Neural cell (in vitro differentiated cells): ENCODE data around the gene CDH20. TPM values are rescaled to one million over a fixed set of nuclear protein-coding genes. Genes with fewer than 3 reads are reported as not detected.

ENCODE experiments used
- H2AFZ ChIP-seq: fragments of 200-600, 300-800 bp; sonication (generic), shearing (Covaris generic); 2 replicates; pipeline ENCODE4 v1.6.0; 2014; ENCODE audit warnings: low read depth, mild to moderate bottlenecking, antibody characterized with exemption, low read length, moderate library complexity
- H3F3A ChIP-seq: fragments of 200-600 bp; shearing (Covaris generic); 2 replicates; pipeline ENCODE4 v1.6.1; 2016; ENCODE audit warnings: mild to moderate bottlenecking, moderate library complexity, mixed read lengths, antibody characterized with exemption, low read length; ENCODE audit not compliant: insufficient read depth, poor library complexity, severe bottlenecking
- H3K27ac ChIP-seq: fragments of 200-600, 300-800 bp; sonication (generic), shearing (Covaris generic); 2 replicates; pipeline ENCODE4 v1.5.1; 2014; ENCODE audit warnings: mild to moderate bottlenecking, low read length, moderate library complexity
- H3K27me3 ChIP-seq: fragments of 300-800, 200-600 bp; sonication (generic), shearing (Covaris generic); 2 replicates; pipeline ENCODE4 v1.6.0; 2014; ENCODE audit warnings: mild to moderate bottlenecking, low read depth, low read length, moderate library complexity; ENCODE audit not compliant: insufficient read depth
- H3K36me3 ChIP-seq: fragments of 300-800, 200-600 bp; sonication (generic), shearing (Covaris generic); 2 replicates; pipeline ENCODE4 v1.5.1; 2014; ENCODE audit warnings: mild to moderate bottlenecking, antibody characterized with exemption, low read length, moderate library complexity; ENCODE audit not compliant: insufficient read depth
- H3K4me2 ChIP-seq: fragments of 300-800, 200-600 bp; sonication (generic), shearing (Covaris generic); 2 replicates; pipeline ENCODE4 v1.6.0; 2014; ENCODE audit warnings: mild to moderate bottlenecking, low read length
- H3K4me3 ChIP-seq: fragments of 300-800, 200-600 bp; sonication (generic), shearing (Covaris generic); 2 replicates; pipeline ENCODE4 v1.5.1; 2014; ENCODE audit warnings: mild to moderate bottlenecking, low read length, moderate library complexity
- H3K79me2 ChIP-seq: fragments of 200-600 bp; shearing (Covaris generic); replicated peaks from 2 replicates; pipeline ENCODE4 v1.6.0; 2014; ENCODE audit warnings: mild to moderate bottlenecking, low read length, moderate library complexity; ENCODE audit not compliant: insufficient read depth
- H3K9ac ChIP-seq: fragments of 300-800, 200-600 bp; sonication (generic), shearing (Covaris generic); 2 replicates; pipeline ENCODE4 v1.6.1; 2016; ENCODE audit warnings: mild to moderate bottlenecking, low read length, mixed read lengths
- H3K9me2 ChIP-seq: fragments of 200-600 bp; shearing (Covaris generic); 2 replicates; pipeline ENCODE4 v1.6.1; 2016; ENCODE audit warnings: mild to moderate bottlenecking, low read length, mixed read lengths; ENCODE audit not compliant: insufficient read depth
- H3K9me3 ChIP-seq: fragments of 200-600, 300-800 bp; sonication (generic), shearing (Covaris generic); 2 replicates; pipeline ENCODE4 v1.6.1; 2016; ENCODE audit warnings: mild to moderate bottlenecking, mixed run types, low read length, moderate library complexity, mixed read lengths
- H4K20me1 ChIP-seq: fragments of 200-600 bp; shearing (Covaris generic); 2 replicates; pipeline ENCODE4 v1.6.1; 2016; ENCODE audit warnings: mild to moderate bottlenecking, mixed run types; ENCODE audit not compliant: insufficient read depth
- CTCF ChIP-seq: fragments of 450-650 bp; IDR thresholded peaks from 2 replicates; pipeline ENCODE4 v1.5.1; 2014; ENCODE audit warnings: antibody characterized with exemption, mild to moderate bottlenecking, moderate library complexity; ENCODE audit not compliant: poor library complexity, severe bottlenecking
- EP300 ChIP-seq: fragments of 450-650 bp; conservative IDR thresholded peaks from 2 replicates; pipeline ENCODE4 v1.6.1; 2014; ENCODE audit warnings: antibody characterized with exemption, mild to moderate bottlenecking, moderate library complexity; ENCODE audit not compliant: poor library complexity, severe bottlenecking
- EZH2 ChIP-seq: fragments of 200-600, 300-800 bp; shearing (Covaris generic), sonication (generic); IDR thresholded peaks from 2 replicates; pipeline ENCODE4 v1.6.1; 2014; ENCODE audit warnings: antibody characterized with exemption, low read length, borderline replicate concordance, mild to moderate bottlenecking; ENCODE audit not compliant: insufficient read depth, poor library complexity, severe bottlenecking
- MXI1 ChIP-seq: fragments of 450-650 bp; conservative IDR thresholded peaks from 2 replicates; pipeline ENCODE4 v1.6.1; 2014; ENCODE audit warnings: antibody characterized with exemption, mild to moderate bottlenecking; ENCODE audit not compliant: poor library complexity, severe bottlenecking
- POLR2AphosphoS5 ChIP-seq: IDR thresholded peaks from 2 replicates; pipeline ENCODE4 v1.6.1; 2012
- RAD21 ChIP-seq: fragments of 450-650 bp; conservative IDR thresholded peaks from 2 replicates; pipeline ENCODE4 v1.6.1; 2014; ENCODE audit warnings: antibody characterized with exemption, mild to moderate bottlenecking, moderate library complexity
- REST ChIP-seq: IDR thresholded peaks from 2 replicates; pipeline ENCODE4 v1.6.1; 2012; ENCODE audit warnings: borderline replicate concordance
- SMC3 ChIP-seq: fragments of 450-650 bp; conservative IDR thresholded peaks from 2 replicates; pipeline ENCODE4 v1.6.1; 2014; ENCODE audit warnings: antibody characterized with exemption, mild to moderate bottlenecking, moderate library complexity; ENCODE audit not compliant: poor library complexity
- TAF1 ChIP-seq: IDR thresholded peaks from 2 replicates; pipeline ENCODE4 v1.6.1; 2012; ENCODE audit warnings: low read depth
- polyA plus RNA-seq: library from polyadenylated mRNA; depleted of rRNA; stranded (reverse); fragments of >200 nt; gene quantifications from 2 replicates; pipeline ENCODE4 v1.2.3, GENCODE V29; 2014

Gene CDH20
- polyA plus RNA-seq, 1 donor from 2014 or later: 1.7 TPM

- Histone ChIP-seq H3K27ac (no peak overlapping the region), H2AFZ (no peak overlapping the region), H3K4me3 (no peak overlapping the region), H4K20me1 (no peaks in the 10 kb centered on the region), H3K27me3 (no peaks in the 10 kb centered on the region), H3K79me2 (no peaks in the 10 kb centered on the region), H3K36me3 (no peaks in the 10 kb centered on the region), H3F3A (no peaks in the 10 kb centered on the region), H3K9me3 (no peaks in the 10 kb centered on the region), H3K9me2 (no peaks in the 10 kb centered on the region), H3K9ac (no peak overlapping the region), H3K4me2 (no peak overlapping the region)
- TF ChIP-seq POLR2AphosphoS5: no peak
- no peak for TF ChIP-seq REST
- TF ChIP-seq RAD21: no peak
- no peak for TF ChIP-seq EZH2
- no peak for TF ChIP-seq SMC3
- no peak for TF ChIP-seq MXI1
- no peak for TF ChIP-seq TAF1
- TF ChIP-seq EP300: no peak
- no peak for TF ChIP-seq CTCF
These were observed 208.4 kb downstream of the CDH20 start for GRCh38 chr18:61541673-61542072.

- Histone ChIP-seq H2AFZ (no peak overlapping the region), H4K20me1 (no peaks in the 10 kb centered on the region), H3K79me2 (no peaks in the 10 kb centered on the region), H3K9me2 (no peaks in the 10 kb centered on the region), H3K36me3 (no peaks in the 10 kb centered on the region), H3K27ac (no peak overlapping the region), H3F3A (no peaks in the 10 kb centered on the region), H3K27me3 (no peaks in the 10 kb centered on the region), H3K4me3 (no peak overlapping the region), H3K9me3 (no peaks in the 10 kb centered on the region), H3K4me2 (no peak overlapping the region), H3K9ac (no peak overlapping the region)
- no peak for TF ChIP-seq POLR2AphosphoS5
- no peak for TF ChIP-seq RAD21
- TF ChIP-seq SMC3: no peak
- no peak for TF ChIP-seq TAF1
- TF ChIP-seq EZH2: no peak
- no peak for TF ChIP-seq CTCF
- no peak for TF ChIP-seq MXI1
- no peak for TF ChIP-seq EP300
- TF ChIP-seq REST: no peak
These were observed 209.4 kb downstream of the CDH20 start for GRCh38 chr18:61542596-61542995.
